K562 (cell line): ENCODE measurements around the gene MEF2D. TPM values are rescaled to one million over a fixed set of nuclear protein-coding genes. Genes with fewer than 3 reads are reported as not detected.

Experiments used
- ATAC-seq: fragments of 200-7000 bp; cut with Tn5 transposase; 3 replicates; pipeline ENCODE4 v1.9.1; 2020; ENCODE audit warnings: moderate library complexity
- BruUV-seq: library from RNA; stranded (reverse); fragments of 400-500 nt; replicated peaks from 2 replicates; lab custom pipeline; 2021; lab: Mats Ljungman, UMichigan
- CTCF ChIA-PET: fragments of 300-600 bp; formaldehyde crosslinking; extraction: SDS; loops from one replicate; lab custom pipeline; 2021; ENCODE audit warnings: low intra/inter-chr PET ratio; lab: Yijun Ruan, JAX
- POLR2A ChIA-PET: fragments of 300-600, 350-650 bp; sonication (Branson Sonifier 250); formaldehyde crosslinking; extraction: SDS; loops from one replicate; lab custom pipeline; 2021; ENCODE audit warnings: antibody characterized with exemption, inconsistent platforms; lab: Yijun Ruan, JAX
- DNase-seq, 4 experiments: peaks; one replicate each; pipeline versions ENCODE4 v3.0.0 to v3.0.0-alpha.2; 2011 to 2018; ENCODE audit warnings: low spot score in 3 of 4, mixed read lengths in 3 of 4; ENCODE audit errors: extremely low read depth in 1 of 4
- FAIRE-seq: peaks from 2 replicates; lab custom pipeline; 2011; peaks lifted over from hg19 to GRCh38; lab: Jason Lieb, UNC
- H2AFZ ChIP-seq: 2 replicates; pipeline ENCODE4 v1.6.0; 2011; ENCODE audit warnings: low read depth, low read length, control low read depth, inconsistent platforms
- H3K27ac ChIP-seq: fragments of 200-600 bp; 3 replicates; pipeline ENCODE4 v1.8.0; 2011; ENCODE audit warnings: low read depth, mild to moderate bottlenecking, control low read depth, inconsistent platforms, low read length, moderate library complexity, mixed read lengths; ENCODE audit errors: extremely low read depth
- H3K27me3 ChIP-seq, 2 experiments: fragments of 300-600 bp in 1 of 2; 2 replicates in 1 of 2; 3 replicates in 1 of 2; pipeline versions ENCODE4 v1.6.0 to v1.8.0; 2011; ENCODE audit warnings: inconsistent platforms in 2 of 2, low read length in 2 of 2, mild to moderate bottlenecking in 1 of 2, mixed read lengths in 1 of 2, moderate library complexity in 1 of 2; ENCODE audit not compliant: control insufficient read depth in 2 of 2, insufficient read depth in 2 of 2
- H3K36me3 ChIP-seq: fragments of 300-600 bp; 3 replicates; pipeline ENCODE4 v1.8.0; 2011; ENCODE audit warnings: mild to moderate bottlenecking, low read length, inconsistent platforms; ENCODE audit not compliant: control insufficient read depth, insufficient read depth
- H3K4me1 ChIP-seq, 2 experiments: fragments of 200-600 bp in 1 of 2; replicated peaks in 1 of 2; 2 replicates in 1 of 2; 3 replicates in 1 of 2; pipeline versions ENCODE4 v1.5.1 to v1.8.0; 2011; ENCODE audit warnings: inconsistent platforms in 2 of 2, low read length in 2 of 2, mild to moderate bottlenecking in 1 of 2, mixed read lengths in 1 of 2, moderate library complexity in 1 of 2; ENCODE audit not compliant: control insufficient read depth in 2 of 2, insufficient read depth in 2 of 2
- H3K4me2 ChIP-seq: 2 replicates; pipeline ENCODE4 v1.6.1; 2011; ENCODE audit warnings: low read length, control low read depth, inconsistent platforms, mixed read lengths; ENCODE audit not compliant: insufficient read depth
- H3K4me3 ChIP-seq: fragments of 200-600 bp; sonication (generic), shearing (Covaris generic); 2 replicates; pipeline ENCODE4 v1.5.1; 2016; ENCODE audit warnings: control low read depth, inconsistent platforms
- H3K79me2 ChIP-seq: fragments of 200-600 bp; 3 replicates; pipeline ENCODE4 v1.8.0; 2011; ENCODE audit warnings: low read length, inconsistent platforms; ENCODE audit not compliant: control insufficient read depth, insufficient read depth
- H3K9ac ChIP-seq, 2 experiments: 2 replicates each; pipeline versions ENCODE4 v1.6.0 to v1.6.1; 2011; ENCODE audit warnings: low read depth in 2 of 2, low read length in 2 of 2, control low read depth in 1 of 2, inconsistent platforms in 1 of 2, mild to moderate bottlenecking in 1 of 2, mixed read lengths in 1 of 2; ENCODE audit not compliant: insufficient read depth in 1 of 2
- H3K9me1 ChIP-seq: one replicate; pipeline ENCODE4 v1.6.0; 2011; ENCODE audit warnings: inconsistent platforms, mild to moderate bottlenecking, low read length, moderate library complexity; ENCODE audit not compliant: control insufficient read depth, insufficient read depth
- H3K9me3 ChIP-seq: replicated peaks from 2 replicates; pipeline ENCODE4 v1.5.1; 2011; ENCODE audit warnings: low read depth, low read length, inconsistent platforms; ENCODE audit not compliant: control insufficient read depth, insufficient read depth
- H4K20me1 ChIP-seq: replicated peaks from 2 replicates; pipeline ENCODE4 v1.6.1; 2011; ENCODE audit warnings: low read length, inconsistent platforms, mixed read lengths; ENCODE audit not compliant: control insufficient read depth, insufficient read depth
- ATF7 ChIP-seq: fragments of 450-650 bp; IDR thresholded peaks from 2 replicates; pipeline ENCODE4 v1.7.1; 2014; ENCODE audit warnings: mild to moderate bottlenecking, moderate library complexity
- HNRNPH1 ChIP-seq: fragments of 200-400 bp; formaldehyde crosslinking; optimal IDR thresholded peaks from 2 replicates; pipeline ENCODE3; 2017; ENCODE audit warnings: low read depth, mild to moderate bottlenecking, low read length, moderate library complexity
- LARP7 ChIP-seq: fragments of 450-650 bp; IDR thresholded peaks from 2 replicates; pipeline ENCODE4 v1.6.1; 2016
- MEF2D ChIP-seq: conservative IDR thresholded peaks from 2 replicates; pipeline ENCODE4 v1.6.1; 2016; ENCODE audit warnings: low read depth, missing genetic modification characterization, missing compliant biosample characterization
- NBN ChIP-seq: fragments of 450-650 bp; IDR thresholded peaks from 2 replicates; pipeline ENCODE4 v1.6.1; 2016; ENCODE audit warnings: low read depth, mild to moderate bottlenecking
- NCOR1 ChIP-seq: fragments of 450-650 bp; IDR thresholded peaks from 2 replicates; pipeline ENCODE4 v1.6.1; 2016; ENCODE audit warnings: mild to moderate bottlenecking, moderate library complexity
- RB1 ChIP-seq: fragments of 450-650 bp; IDR thresholded peaks from 2 replicates; pipeline ENCODE4 v1.6.1; 2017; ENCODE audit warnings: low read depth, mild to moderate bottlenecking
- SP1 ChIP-seq: sonication (generic); formaldehyde crosslinking; IDR thresholded peaks from 2 replicates; pipeline ENCODE4 v1.8.1; 2022; ENCODE audit warnings: mild to moderate bottlenecking, missing genetic modification reagents
- SREBF1 ChIP-seq: fragments of 150-350 bp; IDR thresholded peaks from 2 replicates; pipeline ENCODE4 v1.6.1; 2014; ENCODE audit warnings: antibody characterized with exemption, low read depth, low read length, borderline replicate concordance
- TEAD1 ChIP-seq, 2 experiments: fragments of 450-650 bp in 1 of 2; sonication (generic) in 1 of 2; formaldehyde crosslinking; IDR thresholded peaks; 2 replicates each; pipeline versions ENCODE4 v1.4.0 to v1.8.0; 2020 to 2022; ENCODE audit warnings: mild to moderate bottlenecking in 2 of 2, missing genetic modification reagents in 1 of 2
- ZBTB17 ChIP-seq: fragments of 450-650 bp; formaldehyde crosslinking; IDR thresholded peaks from 2 replicates; pipeline ENCODE4 v1.4.0; 2020; ENCODE audit warnings: mild to moderate bottlenecking
- ZBTB2 ChIP-seq: fragments of 450-650 bp; IDR thresholded peaks from 2 replicates; pipeline ENCODE4 v1.6.1; 2016; ENCODE audit warnings: antibody characterized with exemption
- ZNF197 ChIP-seq: fragments of 200-800 bp; sonication (Bioruptor generic); IDR thresholded peaks from 2 replicates; pipeline ENCODE4 v1.6.1; 2016; ENCODE audit warnings: low read depth, missing genetic modification characterization, missing compliant biosample characterization
- ZNF696 ChIP-seq: fragments of 250-450 bp; sonication (Bioruptor Pico); conservative IDR thresholded peaks from 2 replicates; pipeline ENCODE4 v1.4.0; 2020; ENCODE audit warnings: mild to moderate bottlenecking, moderate library complexity
- ZNF77 ChIP-seq: fragments of 250-450 bp; sonication (Bioruptor Pico); IDR thresholded peaks from 2 replicates; pipeline ENCODE4 v1.5.0; 2020
- WGBS: fragments of 100-300 bp; shearing (Covaris generic); methylation state at CpG from one replicate; pipeline ENCODE4 v1.1.6; 2016; ENCODE audit warnings: low coverage, mixed read lengths; ENCODE audit not compliant: insufficient coverage; ENCODE audit errors: missing lambda C conversion rate; 5-methylcytosine and 5-hydroxymethylcytosine counted together
- in situ Hi-C: fragments of 300-500 bp; cut with MboI; formaldehyde crosslinking; loops from 4 replicates; pipeline ENCODE4 v1.15.0; 2018; ENCODE audit warnings: inconsistent platforms, mixed read lengths
- intact Hi-C: fragments of 100-400 bp; cut with micrococcal nuclease; formaldehyde crosslinking; loops from 2 replicates; pipeline ENCODE4 v1.14.2; 2022
- polyA plus RNA-seq, 8 experiments: library from polyadenylated mRNA; depleted of rRNA in 4 of 8; stranded (reverse) in 5 of 8; unstranded in 3 of 8; fragments of >200 nt; fragmentation: Nextera tagmentation in 2 of 8; fragmentation: Illumina TruSeq in 1 of 8; extraction: Ambion mirVana in 2 of 8; extraction: Trizol in 1 of 8; gene quantifications; 2 replicates each; pipeline versions ENCODE4 v1.2.1 to v1.2.3, GENCODE V29; 2011 to 2014; ENCODE audit warnings: inconsistent platforms in 1 of 8, missing spikeins in 1 of 8
- total RNA-seq, 7 experiments: library from RNA; depleted of rRNA in 6 of 7; stranded (reverse); fragments of >200 nt in 6 of 7; fragmentation: Illumina TruSeq in 2 of 7; extraction: Trizol in 2 of 7; gene quantifications; 2 replicates each; pipeline versions ENCODE4 v1.2.1 to v1.2.3, GENCODE V29; 2011 to 2021; ENCODE audit warnings: low replicate concordance in 1 of 7
- TF ChIP-seq, protein P1 (sequence below): fragments of 450-650 bp; IDR thresholded peaks from 2 replicates; pipeline ENCODE4 v1.6.1; 2017; ENCODE audit warnings: mild to moderate bottlenecking, moderate library complexity
- TF ChIP-seq, protein P2 (sequence below): sonication (generic); formaldehyde crosslinking; IDR thresholded peaks from 2 replicates; pipeline ENCODE4 v1.8.1; 2023; ENCODE audit warnings: mild to moderate bottlenecking, missing genetic modification reagents

Gene MEF2D
- total and polyA plus RNA-seq, 9 of the 15 experiments (the other 6 are each of a cell fraction or from before 2014, with no cell fraction given), result 0.10 to 19.5 (median 2.6) TPM

GRCh38 chr1:156533568-156534220 lies 33.1 kb upstream of the MEF2D start (continued):
- TF ChIP-seq SREBF1, result no peak
- no peak for TF ChIP-seq ATF7
- TF ChIP-seq ZNF77 (CRISPR knock-in tag), result no peak

DNA sequence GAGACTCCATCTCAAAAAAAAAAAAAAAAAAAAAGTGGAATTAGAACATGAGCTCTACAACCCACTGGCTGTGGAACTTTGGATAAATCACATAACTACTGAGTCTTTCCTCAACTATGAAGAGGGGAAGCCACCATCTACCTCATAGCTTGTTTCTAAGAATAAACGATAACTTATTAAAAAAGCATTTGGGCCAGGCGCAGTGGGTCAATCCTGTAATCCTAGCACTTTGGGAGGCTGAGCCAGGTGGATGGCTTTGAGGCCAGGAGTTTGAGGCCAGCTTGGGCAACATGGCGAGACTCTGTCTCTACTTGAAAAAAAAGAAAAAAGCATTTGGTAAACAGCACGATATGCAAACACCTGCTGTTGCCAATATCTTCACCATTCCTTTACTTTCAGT lies 31.8 kb upstream of the MEF2D start:
- Histone ChIP-seq H3K36me3 (peaks cover 73% of the 10 kb centered on the region; the same call in 2 of the 3 replicates), H2AFZ (no peak overlapping the region), H3K4me1 (peaks cover 0 to 3% of the 10 kb centered on the region in 2 experiments; a peak in 1 of 5 replicates), H3K4me2 (no peak overlapping the region), H3K9ac (no peak overlapping the region), H4K20me1 (no peaks in the 10 kb centered on the region), H3K9me1 (no peaks in the 10 kb centered on the region), H3K79me2 (no peaks in the 10 kb centered on the region), H3K9me3 (no peaks in the 10 kb centered on the region), H3K27me3 (no peaks in the 10 kb centered on the region), H3K4me3 (no peak overlapping the region), H3K27ac (no peak overlapping the region)
- FAIRE-seq (no peak), ATAC-seq (no peak), DNase-seq (no peak)
- ChIA-PET CTCF (no interaction called here), POLR2A (interaction anchor here (0.6 to 1.2 kb wide), 6 partner anchors 19 to 106 kb away, joined by 3 to 4 read pairs (median 3); no protein-coding TSS in a partner anchor)
- no TSS peak for BruUV-seq
- in situ Hi-C loops, result no loop called here
- WGBS, result 73% methylated on average over 4 of the region's 4 CpGs
- intact Hi-C loops, result no loop called here
- TF ChIP-seq RB1 (no peak), ZNF197 (no peak), HNRNPH1 (no peak), SP1 (CRISPR knock-in tag) (no peak), ZNF696 (no peak), LARP7 (no peak), MEF2D (no peak), TEAD1 (CRISPR knock-in tag; IDR thresholded peaks at IDR 0.05) (no peak), ZBTB17 (CRISPR knock-in tag) (no peak), NCOR1 (no peak), NBN (no peak), ZBTB2 (no peak)
- TF ChIP-seq, protein P1, sequence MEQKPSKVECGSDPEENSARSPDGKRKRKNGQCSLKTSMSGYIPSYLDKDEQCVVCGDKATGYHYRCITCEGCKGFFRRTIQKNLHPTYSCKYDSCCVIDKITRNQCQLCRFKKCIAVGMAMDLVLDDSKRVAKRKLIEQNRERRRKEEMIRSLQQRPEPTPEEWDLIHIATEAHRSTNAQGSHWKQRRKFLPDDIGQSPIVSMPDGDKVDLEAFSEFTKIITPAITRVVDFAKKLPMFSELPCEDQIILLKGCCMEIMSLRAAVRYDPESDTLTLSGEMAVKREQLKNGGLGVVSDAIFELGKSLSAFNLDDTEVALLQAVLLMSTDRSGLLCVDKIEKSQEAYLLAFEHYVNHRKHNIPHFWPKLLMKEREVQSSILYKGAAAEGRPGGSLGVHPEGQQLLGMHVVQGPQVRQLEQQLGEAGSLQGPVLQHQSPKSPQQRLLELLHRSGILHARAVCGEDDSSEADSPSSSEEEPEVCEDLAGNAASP, result no peak
- TF ChIP-seq, protein P2, sequence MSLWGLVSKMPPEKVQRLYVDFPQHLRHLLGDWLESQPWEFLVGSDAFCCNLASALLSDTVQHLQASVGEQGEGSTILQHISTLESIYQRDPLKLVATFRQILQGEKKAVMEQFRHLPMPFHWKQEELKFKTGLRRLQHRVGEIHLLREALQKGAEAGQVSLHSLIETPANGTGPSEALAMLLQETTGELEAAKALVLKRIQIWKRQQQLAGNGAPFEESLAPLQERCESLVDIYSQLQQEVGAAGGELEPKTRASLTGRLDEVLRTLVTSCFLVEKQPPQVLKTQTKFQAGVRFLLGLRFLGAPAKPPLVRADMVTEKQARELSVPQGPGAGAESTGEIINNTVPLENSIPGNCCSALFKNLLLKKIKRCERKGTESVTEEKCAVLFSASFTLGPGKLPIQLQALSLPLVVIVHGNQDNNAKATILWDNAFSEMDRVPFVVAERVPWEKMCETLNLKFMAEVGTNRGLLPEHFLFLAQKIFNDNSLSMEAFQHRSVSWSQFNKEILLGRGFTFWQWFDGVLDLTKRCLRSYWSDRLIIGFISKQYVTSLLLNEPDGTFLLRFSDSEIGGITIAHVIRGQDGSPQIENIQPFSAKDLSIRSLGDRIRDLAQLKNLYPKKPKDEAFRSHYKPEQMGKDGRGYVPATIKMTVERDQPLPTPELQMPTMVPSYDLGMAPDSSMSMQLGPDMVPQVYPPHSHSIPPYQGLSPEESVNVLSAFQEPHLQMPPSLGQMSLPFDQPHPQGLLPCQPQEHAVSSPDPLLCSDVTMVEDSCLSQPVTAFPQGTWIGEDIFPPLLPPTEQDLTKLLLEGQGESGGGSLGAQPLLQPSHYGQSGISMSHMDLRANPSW (CRISPR knock-in tag), result no peak
